GM12865 (cell line): ENCODE data around the gene MAP4K2.

Experiments used
- DNase-seq: peaks from one replicate; pipeline ENCODE4 v3.0.0; 2010; ENCODE audit warnings: low read depth
- H3K4me3 ChIP-seq: 2 replicates; pipeline ENCODE4 v1.5.1; 2011; ENCODE audit warnings: mild to moderate bottlenecking, low read depth, low read length, control low read depth
- CTCF ChIP-seq: IDR thresholded peaks from 2 replicates; pipeline ENCODE4 v1.5.1; 2011; ENCODE audit warnings: low read length, control low read depth, low read depth, inconsistent platforms; ENCODE audit not compliant: insufficient read depth; ENCODE audit errors: missing control alignments

Gene MAP4K2

GRCh38 chr11:64755681-64756361, 47.2 kb downstream of the MAP4K2 start:
- no peak for DNase-seq
- no peak for TF ChIP-seq CTCF
- no peak overlapping the region for H3K4me3 ChIP-seq

GRCh38 chr11:64754919-64755662, 47.9 kb downstream of the MAP4K2 start:
- TF ChIP-seq CTCF: no peak
- H3K4me3 ChIP-seq: no peak overlapping the region
- DNase-seq: no peak

- DNase-seq: no peak
- no peak for TF ChIP-seq CTCF
- no peak overlapping the region for H3K4me3 ChIP-seq
These were observed 48.7 kb downstream of the MAP4K2 start for GRCh38 chr11:64754124-64754918.

GRCh38 chr11:64753380-64754123, 49.5 kb downstream of the MAP4K2 start:
- TF ChIP-seq CTCF: no peak
- DNase-seq: no peak
- no peak overlapping the region for H3K4me3 ChIP-seq

- DNase-seq: no peak
- no peak for TF ChIP-seq CTCF
- H3K4me3 ChIP-seq: no peak overlapping the region
These were observed 50.0 kb downstream of the MAP4K2 start for GRCh38 chr11:64753019-64753379.

GRCh38 chr11:64752175-64752970, 50.6 kb downstream of the MAP4K2 start:
- DNase-seq: no peak
- no peak for TF ChIP-seq CTCF
- no peak overlapping the region for H3K4me3 ChIP-seq
